HepG2 (cell line): Measurements from ENCODE around the gene GPR107. TPM values are rescaled to one million over a fixed set of nuclear protein-coding genes. Genes with fewer than 3 reads are reported as not detected.

ENCODE experiments used
- ATAC-seq: fragments of 200-7000 bp; cut with Tn5 transposase; 3 replicates; pipeline ENCODE4 v1.9.1; 2020; ENCODE audit warnings: mild to moderate bottlenecking, moderate library complexity
- BruUV-seq: library from RNA; stranded (reverse); fragments of 400-500 nt; replicated peaks from 2 replicates; lab custom pipeline; 2021; lab: Mats Ljungman, UMichigan
- CTCF ChIA-PET: fragments of 300-600 bp; formaldehyde crosslinking; extraction: SDS; loops from one replicate; lab custom pipeline; 2021; ENCODE audit warnings: low total read pairs, inconsistent platforms, low intra/inter-chr PET ratio; lab: Yijun Ruan, JAX
- POLR2A ChIA-PET: fragments of 350-600 bp; sonication (Branson Sonifier 250); formaldehyde crosslinking; loops from one replicate; lab custom pipeline; 2020; ENCODE audit warnings: antibody characterized with exemption, inconsistent platforms; lab: Yijun Ruan, JAX
- DNase-seq: peaks from one replicate; pipeline ENCODE4 v3.0.0-alpha.2; 2015; ENCODE audit warnings: low spot score
- FAIRE-seq: peaks from 3 replicates; lab custom pipeline; 2011; peaks lifted over from hg19 to GRCh38; lab: Jason Lieb, UNC
- H2AFZ ChIP-seq: one replicate; pipeline ENCODE4 v1.6.1; 2011; ENCODE audit warnings: low read length, inconsistent platforms
- H3K27ac ChIP-seq: fragments of 300-600 bp; 3 replicates; pipeline ENCODE4 v1.8.0; 2011; ENCODE audit warnings: mixed run types, mild to moderate bottlenecking, mixed read lengths, low read length, inconsistent platforms; ENCODE audit not compliant: insufficient read depth; ENCODE audit errors: extremely low read length
- H3K27me3 ChIP-seq, 2 experiments: fragments of 200-600 bp in 1 of 2; 2 replicates in 1 of 2; 3 replicates in 1 of 2; pipeline versions ENCODE4 v1.6.0 to v1.8.0; 2011; ENCODE audit warnings: low read length in 2 of 2, mild to moderate bottlenecking in 2 of 2, moderate library complexity in 2 of 2, inconsistent platforms in 1 of 2; ENCODE audit not compliant: insufficient read depth in 2 of 2, control insufficient read depth in 1 of 2
- H3K36me3 ChIP-seq, 2 experiments: fragments of 200-600 bp in 1 of 2; replicated peaks in 1 of 2; 2 replicates in 1 of 2; 3 replicates in 1 of 2; pipeline versions ENCODE4 v1.5.1 to v1.8.0; 2011; ENCODE audit warnings: low read length in 2 of 2, inconsistent platforms in 1 of 2; ENCODE audit not compliant: insufficient read depth in 2 of 2, control insufficient read depth in 1 of 2
- H3K4me1 ChIP-seq: 2 replicates; pipeline ENCODE4 v1.5.1; 2012; ENCODE audit warnings: low read length, inconsistent platforms; ENCODE audit not compliant: insufficient read depth
- H3K4me2 ChIP-seq: 2 replicates; pipeline ENCODE4 v1.6.0; 2011; ENCODE audit warnings: low read depth, low read length, inconsistent platforms
- H3K4me3 ChIP-seq, 3 experiments: fragments of 200-600 bp in 1 of 3; sonication (generic), shearing (Covaris generic) in 1 of 3; replicated peaks in 1 of 3; 2 replicates each; pipeline ENCODE4 v1.5.1; 2011 to 2016; ENCODE audit warnings: low read length in 3 of 3, inconsistent platforms in 2 of 3, low read depth in 2 of 3, mild to moderate bottlenecking in 2 of 3, control low read depth in 1 of 3, mixed read lengths in 1 of 3; ENCODE audit not compliant: insufficient read depth in 1 of 3
- H3K79me2 ChIP-seq: one replicate; pipeline ENCODE4 v1.6.1; 2011; ENCODE audit warnings: low read length, inconsistent platforms; ENCODE audit not compliant: insufficient read depth
- H3K9ac ChIP-seq: 2 replicates; pipeline ENCODE4 v1.6.0; 2011; ENCODE audit warnings: mild to moderate bottlenecking, low read depth, low read length, inconsistent platforms; ENCODE audit not compliant: insufficient read depth
- H3K9me3 ChIP-seq: 2 replicates; pipeline ENCODE4 v1.5.1; 2012; ENCODE audit warnings: mild to moderate bottlenecking, low read length
- H4K20me1 ChIP-seq: 2 replicates; pipeline ENCODE4 v1.6.0; 2011; ENCODE audit warnings: inconsistent platforms, mild to moderate bottlenecking, low read length, moderate library complexity; ENCODE audit not compliant: insufficient read depth
- CREB1 ChIP-seq, 2 experiments: fragments of 450-650 bp in 1 of 2; IDR thresholded peaks; 2 replicates each; pipeline ENCODE4 v1.6.1; 2016 to 2017; ENCODE audit warnings: control low read depth in 1 of 2, mild to moderate bottlenecking in 1 of 2, missing compliant biosample characterization in 1 of 2, missing genetic modification characterization in 1 of 2
- EP300 ChIP-seq, 3 experiments: sonication (generic) in 1 of 3; formaldehyde crosslinking in 1 of 3; IDR thresholded peaks; 2 replicates each; pipeline versions ENCODE4 v1.5.1 to v1.6.1; 2011 to 2020; ENCODE audit warnings: low read depth in 2 of 3, low read length in 2 of 3, borderline replicate concordance in 1 of 3, improper control_type of control experiment in 1 of 3, mild to moderate bottlenecking in 1 of 3, missing genetic modification reagents in 1 of 3, moderate library complexity in 1 of 3
- HNF4G ChIP-seq, 2 experiments: sonication (generic) in 1 of 2; formaldehyde crosslinking in 1 of 2; IDR thresholded peaks; 2 replicates each; pipeline versions ENCODE4 v1.4.0 to v1.6.1; 2011 to 2020; ENCODE audit warnings: borderline replicate concordance in 2 of 2, low read depth in 2 of 2, mild to moderate bottlenecking in 2 of 2, low read length in 1 of 2, missing genetic modification reagents in 1 of 2, moderate library complexity in 1 of 2
- KLF12 ChIP-seq: sonication (generic); formaldehyde crosslinking; IDR thresholded peaks from 2 replicates; pipeline ENCODE4 v1.4.0; 2020; ENCODE audit warnings: missing genetic modification reagents, borderline replicate concordance
- NCOR1 ChIP-seq: fragments of 200-600 bp; sonication (generic); IDR thresholded peaks from 2 replicates; pipeline ENCODE4 v1.7.0; 2017; ENCODE audit warnings: antibody characterized with exemption, low read length, borderline replicate concordance
- SKI ChIP-seq: fragments of 450-650 bp; IDR thresholded peaks from one replicate; pipeline ENCODE4 v1.6.1; 2018; ENCODE audit warnings: mild to moderate bottlenecking; ENCODE audit not compliant: partially characterized antibody
- SMAD1 ChIP-seq: sonication (generic); formaldehyde crosslinking; IDR thresholded peaks from 2 replicates; pipeline ENCODE4 v1.4.0; 2020; ENCODE audit warnings: missing genetic modification reagents, low read depth, mild to moderate bottlenecking, borderline replicate concordance
- ZFP37 ChIP-seq: sonication (generic); formaldehyde crosslinking; IDR thresholded peaks from 2 replicates; pipeline ENCODE4 v1.4.0; 2020; ENCODE audit warnings: missing genetic modification reagents, borderline replicate concordance
- ZNF552 ChIP-seq: sonication (generic); formaldehyde crosslinking; IDR thresholded peaks from 2 replicates; pipeline ENCODE4 v1.9.0; 2022; ENCODE audit warnings: missing genetic modification reagents, mild to moderate bottlenecking, borderline replicate concordance
- ZNF619 ChIP-seq: sonication (generic); formaldehyde crosslinking; IDR thresholded peaks from 2 replicates; pipeline ENCODE4 v1.4.0; 2020; ENCODE audit warnings: mild to moderate bottlenecking, missing genetic modification reagents
- in situ Hi-C: cut with HindIII; loops from 2 replicates; pipeline ENCODE4 v1.10.0; 2017; ENCODE audit warnings: low pct_unique_long_range_greater_than_20kb; ENCODE audit not compliant: extremely low pct_ligation_motif_present
- intact Hi-C: fragments of 100-400 bp; cut with micrococcal nuclease; formaldehyde crosslinking; loops from one replicate; pipeline ENCODE4 v1.10.0; 2022; ENCODE audit not compliant: unreplicated experiment
- polyA plus RNA-seq, 8 experiments: library from polyadenylated mRNA; depleted of rRNA in 3 of 8; stranded (reverse) in 7 of 8; unstranded in 1 of 8; fragments of >200 nt; fragmentation: Illumina TruSeq in 4 of 8; extraction: Trizol in 4 of 8; gene quantifications; 2 replicates each; pipeline versions ENCODE4 v1.2.1 to v1.2.3, GENCODE V29; 2011 to 2016; ENCODE audit warnings: low read depth in 4 of 8, missing spikeins in 1 of 8, mixed read lengths in 1 of 8; ENCODE audit not compliant: insufficient read depth in 1 of 8
- total RNA-seq, 5 experiments: library from RNA; depleted of rRNA; stranded (reverse); fragments of >200 nt; fragmentation: Illumina TruSeq; extraction: Trizol; gene quantifications; 2 replicates each; pipeline ENCODE4 v1.2.3, GENCODE V29; 2016; ENCODE audit warnings: low read depth in 1 of 5
- TF ChIP-seq, protein P1 (sequence below): sonication (generic); formaldehyde crosslinking; conservative IDR thresholded peaks from 2 replicates; pipeline ENCODE4 v1.8.0; 2022; ENCODE audit warnings: missing genetic modification reagents
- TF ChIP-seq, protein P2 (sequence below): sonication (generic); formaldehyde crosslinking; IDR thresholded peaks from 2 replicates; pipeline ENCODE4 v1.4.0; 2020; ENCODE audit warnings: missing genetic modification reagents; ENCODE audit errors: not compliant biosample characterization
- TF ChIP-seq, protein P3 (sequence below): sonication (generic); formaldehyde crosslinking; IDR thresholded peaks from 2 replicates; pipeline ENCODE4 v1.5.0; 2020; ENCODE audit warnings: mild to moderate bottlenecking, missing genetic modification reagents
- TF ChIP-seq, protein P4 (sequence below): sonication (generic); formaldehyde crosslinking; IDR thresholded peaks from 2 replicates; pipeline ENCODE4 v1.9.0; 2021; ENCODE audit warnings: missing genetic modification reagents, mild to moderate bottlenecking, borderline replicate concordance

The GPR107 gene
- total and polyA plus RNA-seq, 2 of the 13 experiments (the other 11 are each of a cell fraction or from before 2014, with no cell fraction given) = 22.5 to 24.4 TPM

DNA sequence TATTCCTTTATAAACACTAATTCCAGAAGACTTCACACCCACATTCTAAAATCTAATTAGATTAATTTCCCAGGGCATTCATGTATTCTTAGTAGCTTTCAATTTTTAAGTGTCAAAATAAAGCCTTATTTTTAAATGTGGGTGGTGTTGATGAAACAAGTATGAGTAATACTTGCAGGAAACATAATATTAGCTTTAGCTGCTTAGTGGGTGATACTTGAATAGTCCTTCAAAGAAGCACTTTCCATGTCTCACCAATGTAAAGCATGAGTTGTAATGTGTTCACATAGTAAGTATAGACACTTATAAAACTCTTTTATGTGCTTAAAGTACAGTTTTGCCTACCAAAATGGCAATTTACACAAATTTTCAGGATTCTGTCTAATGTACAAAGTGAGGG is 17.6 kb upstream of the GPR107 start:
- no peaks in the 10 kb centered on the region for H3K9me3 ChIP-seq
- TF ChIP-seq, protein P1, sequence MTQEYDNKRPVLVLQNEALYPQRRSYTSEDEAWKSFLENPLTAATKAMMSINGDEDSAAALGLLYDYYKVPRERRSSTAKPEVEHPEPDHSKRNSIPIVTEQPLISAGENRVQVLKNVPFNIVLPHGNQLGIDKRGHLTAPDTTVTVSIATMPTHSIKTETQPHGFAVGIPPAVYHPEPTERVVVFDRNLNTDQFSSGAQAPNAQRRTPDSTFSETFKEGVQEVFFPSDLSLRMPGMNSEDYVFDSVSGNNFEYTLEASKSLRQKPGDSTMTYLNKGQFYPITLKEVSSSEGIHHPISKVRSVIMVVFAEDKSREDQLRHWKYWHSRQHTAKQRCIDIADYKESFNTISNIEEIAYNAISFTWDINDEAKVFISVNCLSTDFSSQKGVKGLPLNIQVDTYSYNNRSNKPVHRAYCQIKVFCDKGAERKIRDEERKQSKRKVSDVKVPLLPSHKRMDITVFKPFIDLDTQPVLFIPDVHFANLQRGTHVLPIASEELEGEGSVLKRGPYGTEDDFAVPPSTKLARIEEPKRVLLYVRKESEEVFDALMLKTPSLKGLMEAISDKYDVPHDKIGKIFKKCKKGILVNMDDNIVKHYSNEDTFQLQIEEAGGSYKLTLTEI (CRISPR knock-in tag) = no peak
- TF ChIP-seq EP300 (IDR thresholded peaks at IDR 0.05; ENCODE audit: low read depth in 2 of 2, low read length in 2 of 2) (no peak), EP300 (CRISPR knock-in tag; IDR thresholded peaks at IDR 0.05; ENCODE audit: borderline replicate concordance) (no peak), SKI (no peak), SMAD1 (CRISPR knock-in tag) (no peak), ZFP37 (no peak), KLF12 (CRISPR knock-in tag) (no peak), HNF4G (IDR thresholded peaks at IDR 0.05; ENCODE audit: borderline replicate concordance, low read depth, low read length) (no peak), HNF4G (CRISPR knock-in tag; IDR thresholded peaks at IDR 0.05; ENCODE audit: borderline replicate concordance, low read depth) (no peak), ZNF552 (CRISPR knock-in tag) (no peak), ZNF619 (CRISPR knock-in tag) (no peak), CREB1 (IDR thresholded peaks at IDR 0.05) (no peak), CREB1 (CRISPR knock-in tag; IDR thresholded peaks at IDR 0.05) (no peak), NCOR1 (no peak)
- TF ChIP-seq, protein P2, sequence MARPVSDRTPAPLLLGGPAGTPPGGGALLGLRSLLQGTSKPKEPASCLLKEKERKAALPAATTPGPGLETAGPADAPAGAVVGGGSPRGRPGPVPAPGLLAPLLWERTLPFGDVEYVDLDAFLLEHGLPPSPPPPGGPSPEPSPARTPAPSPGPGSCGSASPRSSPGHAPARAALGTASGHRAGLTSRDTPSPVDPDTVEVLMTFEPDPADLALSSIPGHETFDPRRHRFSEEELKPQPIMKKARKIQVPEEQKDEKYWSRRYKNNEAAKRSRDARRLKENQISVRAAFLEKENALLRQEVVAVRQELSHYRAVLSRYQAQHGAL (CRISPR knock-in tag) = no peak
- TF ChIP-seq, protein P3, sequence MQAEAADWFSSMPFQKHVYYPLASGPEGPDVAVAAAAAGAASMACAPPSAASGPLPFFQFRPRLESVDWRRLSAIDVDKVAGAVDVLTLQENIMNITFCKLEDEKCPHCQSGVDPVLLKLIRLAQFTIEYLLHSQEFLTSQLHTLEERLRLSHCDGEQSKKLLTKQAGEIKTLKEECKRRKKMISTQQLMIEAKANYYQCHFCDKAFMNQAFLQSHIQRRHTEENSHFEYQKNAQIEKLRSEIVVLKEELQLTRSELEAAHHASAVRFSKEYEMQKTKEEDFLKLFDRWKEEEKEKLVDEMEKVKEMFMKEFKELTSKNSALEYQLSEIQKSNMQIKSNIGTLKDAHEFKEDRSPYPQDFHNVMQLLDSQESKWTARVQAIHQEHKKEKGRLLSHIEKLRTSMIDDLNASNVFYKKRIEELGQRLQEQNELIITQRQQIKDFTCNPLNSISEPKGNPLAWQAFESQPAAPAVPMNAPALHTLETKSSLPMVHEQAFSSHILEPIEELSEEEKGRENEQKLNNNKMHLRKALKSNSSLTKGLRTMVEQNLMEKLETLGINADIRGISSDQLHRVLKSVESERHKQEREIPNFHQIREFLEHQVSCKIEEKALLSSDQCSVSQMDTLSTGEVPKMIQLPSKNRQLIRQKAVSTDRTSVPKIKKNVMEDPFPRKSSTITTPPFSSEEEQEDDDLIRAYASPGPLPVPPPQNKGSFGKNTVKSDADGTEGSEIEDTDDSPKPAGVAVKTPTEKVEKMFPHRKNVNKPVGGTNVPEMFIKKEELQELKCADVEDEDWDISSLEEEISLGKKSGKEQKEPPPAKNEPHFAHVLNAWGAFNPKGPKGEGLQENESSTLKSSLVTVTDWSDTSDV (CRISPR knock-in tag) = no peak
- TF ChIP-seq, protein P4, sequence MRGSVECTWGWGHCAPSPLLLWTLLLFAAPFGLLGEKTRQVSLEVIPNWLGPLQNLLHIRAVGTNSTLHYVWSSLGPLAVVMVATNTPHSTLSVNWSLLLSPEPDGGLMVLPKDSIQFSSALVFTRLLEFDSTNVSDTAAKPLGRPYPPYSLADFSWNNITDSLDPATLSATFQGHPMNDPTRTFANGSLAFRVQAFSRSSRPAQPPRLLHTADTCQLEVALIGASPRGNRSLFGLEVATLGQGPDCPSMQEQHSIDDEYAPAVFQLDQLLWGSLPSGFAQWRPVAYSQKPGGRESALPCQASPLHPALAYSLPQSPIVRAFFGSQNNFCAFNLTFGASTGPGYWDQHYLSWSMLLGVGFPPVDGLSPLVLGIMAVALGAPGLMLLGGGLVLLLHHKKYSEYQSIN (CRISPR knock-in tag) = no peak

More for the DNA sequence above, 17.6 kb upstream of the GPR107 start:
- H4K20me1 ChIP-seq = 0 out of 2 replicates have a peak, but pooled peaks cover 3% of the 10 kb centered on the region
- POLR2A ChIA-PET = interaction anchor here (0.7 kb wide), 1 partner anchor 17 kb away, joined by 3 read pairs; the partner anchor contains the start of gene GPR107
- H3K36me3 ChIP-seq = no peaks in the 10 kb centered on the region; a peak in 1 of 5 replicates
- CTCF ChIA-PET = no interaction called here
- H3K27ac ChIP-seq = no peak overlapping the region
- H3K79me2 ChIP-seq = peaks cover 56% of the 10 kb centered on the region
- no TSS peak for BruUV-seq
- no peak overlapping the region for H3K4me3 ChIP-seq
- no peak for FAIRE-seq
- intact Hi-C loops = no loop called here
- DNase-seq = no peak
- in situ Hi-C loops = no loop called here
- peaks cover 36% of the 10 kb centered on the region for H3K4me1 ChIP-seq
- no peak overlapping the region for H3K4me2 ChIP-seq
- ATAC-seq = no peak
- no peak overlapping the region for H3K9ac ChIP-seq
- H3K27me3 ChIP-seq = no peaks in the 10 kb centered on the region
- no peak overlapping the region for H2AFZ ChIP-seq
